ENCODE data around the gene QKI.
"Not testable (repeated sequence)": the region's sequence is repeated elsewhere in the genome, so short reads cannot be mapped to it uniquely, and the experiment has no call there.

The QKI gene

GRCh38 chr6:163469459-163469985 is 55.0 kb downstream of the QKI start:
- no peak overlapping the region for H3K9ac ChIP-seq (ENCODE audit: low read length)
- H3K27me3 ChIP-seq (ENCODE audit: control insufficient read depth, insufficient read depth, low read length): no peaks in the 10 kb centered on the region
- H3K27ac ChIP-seq (ENCODE audit: low read length): no peak overlapping the region

DNA sequence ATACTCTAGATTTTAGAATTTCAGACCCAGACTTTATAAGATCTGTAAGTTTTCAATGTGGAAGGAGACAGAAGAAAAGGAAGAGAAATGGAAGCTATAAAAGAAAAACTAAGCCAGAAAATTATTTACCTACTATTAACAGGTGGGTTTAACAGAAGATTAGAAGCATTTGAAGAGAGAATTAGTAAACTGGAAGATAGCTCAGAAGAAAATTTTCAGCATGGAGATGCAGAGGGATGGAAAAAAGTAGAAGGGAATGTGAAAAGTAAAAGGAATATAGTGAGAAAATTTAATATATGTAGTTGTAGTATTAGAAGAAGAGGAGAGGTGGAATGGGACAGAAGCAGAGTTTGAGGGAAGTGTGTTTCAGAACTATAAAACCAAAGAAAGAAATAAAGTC is 56.1 kb downstream of the QKI start:
- Histone ChIP-seq H3K36me3 (ENCODE audit: control insufficient read depth, low read depth, low read length) (no peaks in the 10 kb centered on the region), H3K27ac (ENCODE audit: low read length) (no peak overlapping the region), H3K4me1 (ENCODE audit: control insufficient read depth, low read depth, low read length) (no peaks in the 10 kb centered on the region), H3K9ac (ENCODE audit: low read length) (no peak overlapping the region), H3K27me3 (ENCODE audit: control insufficient read depth, insufficient read depth, low read length) (no peaks in the 10 kb centered on the region), H3K9me3 (ENCODE audit: control insufficient read depth, low read depth, low read length) (no peaks in the 10 kb centered on the region), H3K4me3 (ENCODE audit: low read length) (no peak overlapping the region)

More at GRCh38 chr6:163469459-163469985, 55.0 kb downstream of the QKI start:
- no peaks in the 10 kb centered on the region for H3K9me3 ChIP-seq (ENCODE audit: control insufficient read depth, low read depth, low read length)
- no peaks in the 10 kb centered on the region for H3K4me1 ChIP-seq (ENCODE audit: control insufficient read depth, low read depth, low read length)
- no peak overlapping the region for H3K4me3 ChIP-seq (ENCODE audit: low read length)
- no peaks in the 10 kb centered on the region for H3K36me3 ChIP-seq (ENCODE audit: control insufficient read depth, low read depth, low read length)

GRCh38 chr6:163474581-163474980 is 60.1 kb downstream of the QKI start:
- Histone ChIP-seq H3K9ac (ENCODE audit: low read length) (no peak overlapping the region), H3K4me1 (ENCODE audit: control insufficient read depth, low read depth, low read length) (peaks cover 10% of the 10 kb centered on the region), H3K4me3 (ENCODE audit: low read length) (no peak overlapping the region), H3K27ac (ENCODE audit: low read length) (no peak overlapping the region), H3K27me3 (ENCODE audit: control insufficient read depth, insufficient read depth, low read length) (no peaks in the 10 kb centered on the region), H3K36me3 (ENCODE audit: control insufficient read depth, low read depth, low read length) (peaks cover 2% of the 10 kb centered on the region), H3K9me3 (ENCODE audit: control insufficient read depth, low read depth, low read length) (no peaks in the 10 kb centered on the region)

- not testable (repeated sequence) for H3K27me3 ChIP-seq (ENCODE audit: control insufficient read depth, insufficient read depth, low read length); H3K9me3 ChIP-seq (ENCODE audit: control insufficient read depth, low read depth, low read length); H3K4me3 ChIP-seq (ENCODE audit: low read length); H3K9ac ChIP-seq (ENCODE audit: low read length); H3K27ac ChIP-seq (ENCODE audit: low read length)
- peaks cover 10% of the 10 kb centered on the region for H3K4me1 ChIP-seq (ENCODE audit: control insufficient read depth, low read depth, low read length)
- H3K36me3 ChIP-seq (ENCODE audit: control insufficient read depth, low read depth, low read length): peaks cover 11% of the 10 kb centered on the region
Observed at GRCh38 chr6:163476946-163477345, 62.4 kb downstream of the QKI start.

GRCh38 chr6:163483107-163483506 is 68.6 kb downstream of the QKI start:
- no peak overlapping the region for H3K27ac ChIP-seq (ENCODE audit: low read length)
- H3K9ac ChIP-seq (ENCODE audit: low read length): no peak overlapping the region
- H3K36me3 ChIP-seq (ENCODE audit: control insufficient read depth, low read depth, low read length): peaks cover 11% of the 10 kb centered on the region
- no peaks in the 10 kb centered on the region for H3K9me3 ChIP-seq (ENCODE audit: control insufficient read depth, low read depth, low read length)
- no peaks in the 10 kb centered on the region for H3K27me3 ChIP-seq (ENCODE audit: control insufficient read depth, insufficient read depth, low read length)
- peaks cover 8% of the 10 kb centered on the region for H3K4me1 ChIP-seq (ENCODE audit: control insufficient read depth, low read depth, low read length)
- no peak overlapping the region for H3K4me3 ChIP-seq (ENCODE audit: low read length)

- H3K4me3 ChIP-seq (ENCODE audit: low read length): no peak overlapping the region
- no peak overlapping the region for H3K27ac ChIP-seq (ENCODE audit: low read length)
- H3K9ac ChIP-seq (ENCODE audit: low read length): no peak overlapping the region
- no peaks in the 10 kb centered on the region for H3K27me3 ChIP-seq (ENCODE audit: control insufficient read depth, insufficient read depth, low read length)
- H3K4me1 ChIP-seq (ENCODE audit: control insufficient read depth, low read depth, low read length): peaks cover 8% of the 10 kb centered on the region
- H3K36me3 ChIP-seq (ENCODE audit: control insufficient read depth, low read depth, low read length): peaks cover 7% of the 10 kb centered on the region
- H3K9me3 ChIP-seq (ENCODE audit: control insufficient read depth, low read depth, low read length): no peaks in the 10 kb centered on the region
Observed at GRCh38 chr6:163485388-163485851, 70.9 kb downstream of the QKI start.

GRCh38 chr6:163486821-163487220 is 72.3 kb downstream of the QKI start:
- Histone ChIP-seq H3K36me3 (ENCODE audit: control insufficient read depth, low read depth, low read length) (no peaks in the 10 kb centered on the region), H3K9ac (ENCODE audit: low read length) (no peak overlapping the region), H3K27ac (ENCODE audit: low read length) (no peak overlapping the region), H3K9me3 (ENCODE audit: control insufficient read depth, low read depth, low read length) (no peaks in the 10 kb centered on the region), H3K27me3 (ENCODE audit: control insufficient read depth, insufficient read depth, low read length) (no peaks in the 10 kb centered on the region), H3K4me1 (ENCODE audit: control insufficient read depth, low read depth, low read length) (peaks cover 15% of the 10 kb centered on the region), H3K4me3 (ENCODE audit: low read length) (no peak overlapping the region)

GRCh38 chr6:163487606-163488005 is 73.1 kb downstream of the QKI start:
- H3K9me3 ChIP-seq (ENCODE audit: control insufficient read depth, low read depth, low read length): no peaks in the 10 kb centered on the region

DNA sequence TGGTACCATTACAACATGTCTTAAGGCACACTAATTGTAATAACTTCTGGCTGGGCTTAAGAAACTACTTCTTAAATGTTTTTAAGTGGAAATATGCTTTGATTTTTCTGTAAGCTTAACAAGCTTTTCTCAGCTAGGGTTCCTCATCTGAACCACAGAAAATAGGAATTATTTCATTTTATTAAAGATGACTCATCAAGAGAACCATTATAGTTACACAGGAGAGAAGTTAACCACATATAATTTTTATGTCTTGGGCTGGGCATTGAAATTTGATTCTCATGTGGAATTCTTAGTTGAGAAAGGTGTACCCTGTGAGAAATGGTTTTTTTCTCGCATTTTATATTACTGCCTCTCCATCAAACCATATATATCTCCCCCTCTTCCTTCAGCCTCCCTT is 75.1 kb downstream of the QKI start:
- Histone ChIP-seq H3K4me1 (ENCODE audit: control insufficient read depth, low read depth, low read length) (peaks cover 15% of the 10 kb centered on the region), H3K27ac (ENCODE audit: low read length) (no peak overlapping the region)

More at GRCh38 chr6:163487606-163488005, 73.1 kb downstream of the QKI start:
- H3K36me3 ChIP-seq (ENCODE audit: control insufficient read depth, low read depth, low read length): no peaks in the 10 kb centered on the region
- no peaks in the 10 kb centered on the region for H3K27me3 ChIP-seq (ENCODE audit: control insufficient read depth, insufficient read depth, low read length)
- peaks cover 15% of the 10 kb centered on the region for H3K4me1 ChIP-seq (ENCODE audit: control insufficient read depth, low read depth, low read length)
- no peak overlapping the region for H3K4me3 ChIP-seq (ENCODE audit: low read length)
- H3K27ac ChIP-seq (ENCODE audit: low read length): no peak overlapping the region
- no peak overlapping the region for H3K9ac ChIP-seq (ENCODE audit: low read length)

DNA sequence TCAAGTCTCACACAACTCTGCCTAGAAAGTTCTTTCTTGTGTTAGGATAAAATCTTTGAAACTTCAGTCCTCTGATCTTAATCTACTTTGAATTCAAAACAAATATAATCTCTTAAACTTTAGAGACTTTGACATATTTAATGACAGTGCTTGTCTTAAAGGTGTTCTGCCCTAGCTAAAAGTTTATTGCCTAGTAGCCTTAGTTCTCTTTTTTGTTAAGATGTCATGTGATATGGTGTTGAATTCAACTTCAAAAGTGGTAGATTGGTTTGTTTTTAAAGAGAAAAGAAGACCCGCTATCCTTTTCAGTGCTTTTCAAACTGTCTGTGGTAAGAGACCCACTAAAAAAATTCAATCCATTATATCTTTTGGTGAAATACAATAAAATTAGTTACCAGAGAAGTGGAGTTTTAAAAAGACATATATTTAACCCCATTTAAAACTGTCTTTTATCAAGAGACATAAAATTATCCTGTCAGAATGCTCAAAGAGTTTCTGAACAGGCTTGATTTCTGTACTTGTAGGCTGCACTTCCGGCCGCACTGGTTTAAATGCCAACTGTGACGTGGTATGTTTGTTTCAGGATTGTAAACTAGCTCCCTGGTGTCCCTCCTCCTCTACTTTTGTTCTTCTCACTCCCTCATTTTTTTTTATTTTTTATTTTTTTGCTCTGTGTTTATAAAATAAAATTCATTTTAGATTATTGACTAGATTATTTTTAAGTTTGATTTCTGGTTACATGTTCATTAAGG is 76.5 kb downstream of the QKI start:
- Histone ChIP-seq H3K27ac (ENCODE audit: low read length) (no peak overlapping the region), H3K4me3 (ENCODE audit: low read length) (no peak overlapping the region), H3K9ac (ENCODE audit: low read length) (no peak overlapping the region), H3K9me3 (ENCODE audit: control insufficient read depth, low read depth, low read length) (no peaks in the 10 kb centered on the region), H3K36me3 (ENCODE audit: control insufficient read depth, low read depth, low read length) (no peaks in the 10 kb centered on the region), H3K27me3 (ENCODE audit: control insufficient read depth, insufficient read depth, low read length) (no peaks in the 10 kb centered on the region), H3K4me1 (ENCODE audit: control insufficient read depth, low read depth, low read length) (peaks cover 15% of the 10 kb centered on the region)

More for the DNA sequence above, 75.1 kb downstream of the QKI start:
- Histone ChIP-seq H3K9ac (ENCODE audit: low read length) (no peak overlapping the region), H3K9me3 (ENCODE audit: control insufficient read depth, low read depth, low read length) (no peaks in the 10 kb centered on the region), H3K36me3 (ENCODE audit: control insufficient read depth, low read depth, low read length) (no peaks in the 10 kb centered on the region), H3K4me3 (ENCODE audit: low read length) (no peak overlapping the region), H3K27me3 (ENCODE audit: control insufficient read depth, insufficient read depth, low read length) (no peaks in the 10 kb centered on the region)

GRCh38 chr6:163491737-163492300 is 77.3 kb downstream of the QKI start:
- Histone ChIP-seq H3K27ac (ENCODE audit: low read length) (no peak overlapping the region), H3K9ac (ENCODE audit: low read length) (no peak overlapping the region), H3K36me3 (ENCODE audit: control insufficient read depth, low read depth, low read length) (no peaks in the 10 kb centered on the region), H3K9me3 (ENCODE audit: control insufficient read depth, low read depth, low read length) (no peaks in the 10 kb centered on the region), H3K4me3 (ENCODE audit: low read length) (no peak overlapping the region), H3K27me3 (ENCODE audit: control insufficient read depth, insufficient read depth, low read length) (no peaks in the 10 kb centered on the region), H3K4me1 (ENCODE audit: control insufficient read depth, low read depth, low read length) (peaks cover 15% of the 10 kb centered on the region)

Data from iPS-18a (cell line).